Measurements from ENCODE around the gene ASB2. TPM values are rescaled to one million over a fixed set of nuclear protein-coding genes. Genes with fewer than 3 reads are reported as not detected.

Gene ASB2
- total RNA-seq, 4 donors from 2014 or later: 0.79 to 2.5 (median 0.95) TPM

GRCh38 chr14:93960774-93961438, 15.5 kb downstream of the ASB2 start:
- Histone ChIP-seq H3K4me1 (peaks cover 7% of the 10 kb centered on the region), H3K27me3 (no peaks in the 10 kb centered on the region), H3K9me3 (no peaks in the 10 kb centered on the region), H3K4me3 (no peak overlapping the region), H3K36me3 (no peaks in the 10 kb centered on the region), H3K27ac (no peak overlapping the region)
- WGBS: 90% methylated on average over 3 of the region's 3 CpGs
- TF ChIP-seq EP300 (IDR thresholded peaks at IDR 0.05) (no peak), CTCF (IDR thresholded peaks at IDR 0.05) (no peak), POLR2AphosphoS5 (IDR thresholded peaks at IDR 0.05) (no peak), POLR2A (IDR thresholded peaks at IDR 0.05) (no peak)
- no peak for DNase-seq (ENCODE audit: low spot score in 2 of 2)

GRCh38 chr14:93960108-93960475, 16.3 kb downstream of the ASB2 start:
- DNase-seq (ENCODE audit: low spot score in 2 of 2): no peak
- Histone ChIP-seq H3K27ac (no peak overlapping the region), H3K9me3 (no peaks in the 10 kb centered on the region), H3K4me3 (no peak overlapping the region), H3K27me3 (no peaks in the 10 kb centered on the region), H3K36me3 (no peaks in the 10 kb centered on the region), H3K4me1 (peaks cover 10% of the 10 kb centered on the region)
- TF ChIP-seq CTCF (IDR thresholded peaks at IDR 0.05) (no peak), EP300 (IDR thresholded peaks at IDR 0.05) (no peak), POLR2AphosphoS5 (IDR thresholded peaks at IDR 0.05) (no peak)

GRCh38 chr14:93959239-93960107, 16.9 kb downstream of the ASB2 start:
- Histone ChIP-seq H3K4me1 (peaks cover 10% of the 10 kb centered on the region), H3K36me3 (no peaks in the 10 kb centered on the region), H3K27ac (no peak overlapping the region), H3K27me3 (no peaks in the 10 kb centered on the region), H3K4me3 (no peak overlapping the region), H3K9me3 (no peaks in the 10 kb centered on the region)
- TF ChIP-seq POLR2A (IDR thresholded peaks at IDR 0.05) (no peak), CTCF (IDR thresholded peaks at IDR 0.05) (no peak), EP300 (IDR thresholded peaks at IDR 0.05) (no peak), POLR2AphosphoS5 (IDR thresholded peaks at IDR 0.05) (no peak)
- no peak for DNase-seq (ENCODE audit: low spot score in 2 of 2)
- 65% methylated on average over 17 of the region's 23 CpGs for WGBS

GRCh38 chr14:93958567-93959238, 17.7 kb downstream of the ASB2 start:
- 88% methylated on average over 7 of the region's 7 CpGs for WGBS
- Histone ChIP-seq H3K27me3 (no peaks in the 10 kb centered on the region), H3K27ac (no peak overlapping the region), H3K4me3 (no peak overlapping the region), H3K4me1 (peaks cover 10% of the 10 kb centered on the region), H3K36me3 (no peaks in the 10 kb centered on the region), H3K9me3 (no peaks in the 10 kb centered on the region)
- TF ChIP-seq POLR2A (IDR thresholded peaks at IDR 0.05) (no peak), EP300 (IDR thresholded peaks at IDR 0.05) (no peak), CTCF (IDR thresholded peaks at IDR 0.05) (no peak), POLR2AphosphoS5 (IDR thresholded peaks at IDR 0.05) (no peak)
- no peak for DNase-seq (ENCODE audit: low spot score in 2 of 2)

All from suprapubic skin (tissue), 4 donors.